Left ventricle myocardium inferior (tissue), 1 donor: ENCODE data around the gene DLGAP5. TPM values are rescaled to one million over a fixed set of nuclear protein-coding genes. Genes with fewer than 3 reads are reported as not detected.

Source experiments
- DNase-seq: peaks from one replicate; pipeline ENCODE4 v3.0.0-alpha.2; 2020
- H3K27ac ChIP-seq: fragments of 200-600 bp; replicated peaks from 2 replicates; pipeline ENCODE4 v1.8.0; 2021
- H3K27me3 ChIP-seq: fragments of 200-600 bp; 2 replicates; pipeline ENCODE4 v1.8.0; 2021; ENCODE audit warnings: low read depth
- H3K36me3 ChIP-seq: fragments of 200-600 bp; 2 replicates; pipeline ENCODE4 v1.8.0; 2021
- H3K4me1 ChIP-seq: fragments of 200-600 bp; 2 replicates; pipeline ENCODE4 v1.8.0; 2021
- H3K4me3 ChIP-seq: fragments of 200-600 bp; 2 replicates; pipeline ENCODE4 v1.8.0; 2021; ENCODE audit warnings: mild to moderate bottlenecking, moderate library complexity
- H3K9me3 ChIP-seq: fragments of 200-600 bp; replicated peaks from 2 replicates; pipeline ENCODE4 v1.8.0; 2021
- intact Hi-C: fragments of 100-400 bp; cut with micrococcal nuclease; formaldehyde crosslinking; loops from one replicate; pipeline ENCODE4 v1.11.0; 2022
- total RNA-seq: library from RNA; stranded (reverse); fragmentation: NEBNext Ultra II Directional; extraction: Animal tissue kit (Norgen Biotek cat#: 25700); gene quantifications from one replicate; pipeline ENCODE4 v1.2.1, GENCODE V29; 2021
- TF ChIP-seq, protein P1 (sequence below): fragments of 200-600 bp; IDR thresholded peaks from 2 replicates; pipeline ENCODE4 v1.8.0; 2021; ENCODE audit warnings: antibody characterized with exemption, mild to moderate bottlenecking, borderline replicate concordance
- donor health status: DM: no; HTN: yes; CAD: no; lungs with severe emphysema.

Gene DLGAP5
- total RNA-seq, 1 donor from 2014 or later, result 0.14 TPM

DNA sequence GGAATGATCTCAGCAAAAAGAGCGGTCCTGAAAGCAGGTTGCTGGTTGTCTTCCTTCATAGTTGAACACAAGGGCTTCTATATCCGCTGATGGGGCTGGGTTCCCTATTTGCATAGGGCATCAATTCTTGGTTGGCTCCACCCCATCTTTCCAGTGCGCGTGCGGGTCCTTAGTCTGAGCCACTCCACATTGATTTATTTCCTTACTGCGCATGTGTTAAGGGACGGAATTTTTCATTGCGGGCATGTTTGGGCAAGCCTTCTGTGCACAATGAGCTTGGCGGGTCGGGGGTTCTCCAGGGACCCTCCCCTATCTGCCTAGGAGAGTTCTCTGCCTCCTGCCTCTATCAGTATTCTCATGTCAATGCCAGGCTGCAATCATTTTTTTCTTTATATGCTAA lies 21.2 kb upstream of the DLGAP5 start:
- Histone ChIP-seq H3K36me3 (no peaks in the 10 kb centered on the region), H3K4me1 (no peaks in the 10 kb centered on the region), H3K27me3 (no peaks in the 10 kb centered on the region), H3K4me3 (no peak overlapping the region), H3K9me3 (no peaks in the 10 kb centered on the region), H3K27ac (no peak overlapping the region)
- TF ChIP-seq, protein P1, sequence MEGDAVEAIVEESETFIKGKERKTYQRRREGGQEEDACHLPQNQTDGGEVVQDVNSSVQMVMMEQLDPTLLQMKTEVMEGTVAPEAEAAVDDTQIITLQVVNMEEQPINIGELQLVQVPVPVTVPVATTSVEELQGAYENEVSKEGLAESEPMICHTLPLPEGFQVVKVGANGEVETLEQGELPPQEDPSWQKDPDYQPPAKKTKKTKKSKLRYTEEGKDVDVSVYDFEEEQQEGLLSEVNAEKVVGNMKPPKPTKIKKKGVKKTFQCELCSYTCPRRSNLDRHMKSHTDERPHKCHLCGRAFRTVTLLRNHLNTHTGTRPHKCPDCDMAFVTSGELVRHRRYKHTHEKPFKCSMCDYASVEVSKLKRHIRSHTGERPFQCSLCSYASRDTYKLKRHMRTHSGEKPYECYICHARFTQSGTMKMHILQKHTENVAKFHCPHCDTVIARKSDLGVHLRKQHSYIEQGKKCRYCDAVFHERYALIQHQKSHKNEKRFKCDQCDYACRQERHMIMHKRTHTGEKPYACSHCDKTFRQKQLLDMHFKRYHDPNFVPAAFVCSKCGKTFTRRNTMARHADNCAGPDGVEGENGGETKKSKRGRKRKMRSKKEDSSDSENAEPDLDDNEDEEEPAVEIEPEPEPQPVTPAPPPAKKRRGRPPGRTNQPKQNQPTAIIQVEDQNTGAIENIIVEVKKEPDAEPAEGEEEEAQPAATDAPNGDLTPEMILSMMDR, result no peak
- no peak for DNase-seq
- intact Hi-C loops, result loop anchor here (10.0 kb wide), 1 partner anchor 202 kb away; the partner anchor contains the start of gene ATG14

DNA sequence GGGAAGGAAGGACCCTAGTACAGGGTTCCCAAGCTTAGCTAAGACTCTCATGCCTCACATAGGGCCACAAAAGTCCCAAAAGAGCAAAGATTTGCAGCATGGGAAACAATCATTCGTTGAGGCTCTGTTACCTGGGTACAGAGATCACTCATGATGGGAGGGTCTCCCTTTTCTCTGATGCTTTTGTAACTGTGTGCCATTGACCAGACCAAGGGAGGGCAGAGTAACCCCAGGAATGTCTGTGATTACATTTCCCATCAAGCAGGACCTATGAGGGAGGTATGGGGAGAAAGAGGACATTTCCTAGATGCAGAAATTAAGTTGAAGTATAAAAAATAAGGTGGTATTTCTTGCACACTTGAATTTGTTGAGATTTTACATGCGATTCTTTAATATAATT lies 16.4 kb upstream of the DLGAP5 start:
- intact Hi-C loops, result no loop called here
- H3K27ac ChIP-seq, result no peak overlapping the region
- no peak for DNase-seq
- H3K27me3 ChIP-seq, result no peaks in the 10 kb centered on the region
- H3K4me3 ChIP-seq, result no peak overlapping the region
- no peaks in the 10 kb centered on the region for H3K36me3 ChIP-seq
- TF ChIP-seq, protein P1, result no peak
- H3K4me1 ChIP-seq, result no peaks in the 10 kb centered on the region
- H3K9me3 ChIP-seq, result no peaks in the 10 kb centered on the region

DNA sequence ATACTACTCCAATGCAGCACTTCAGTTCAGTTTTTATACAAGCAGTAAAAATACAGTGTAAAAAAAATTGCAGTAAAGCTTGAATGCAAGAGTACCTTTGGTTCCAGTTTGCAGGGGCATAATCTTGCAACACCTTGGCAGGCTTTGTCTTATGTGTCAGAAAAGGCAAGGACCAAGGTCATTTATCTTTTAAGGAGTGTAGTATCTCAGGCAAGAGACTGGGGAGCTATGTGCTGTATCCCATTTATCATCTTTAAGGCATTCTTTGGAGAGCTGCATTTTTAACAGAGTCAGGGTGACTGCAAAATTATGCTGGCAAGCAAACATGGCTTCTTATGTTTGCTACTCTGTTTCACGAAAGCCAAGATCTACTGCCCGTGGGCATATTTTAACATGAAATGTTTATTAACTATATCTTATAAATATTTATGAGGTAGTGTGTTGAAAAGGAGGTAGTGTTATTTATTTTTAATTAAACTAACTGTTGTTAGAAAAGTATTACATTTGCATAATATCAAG lies 14.8 kb upstream of the DLGAP5 start:
- H3K36me3 ChIP-seq, result no peaks in the 10 kb centered on the region
- H3K27me3 ChIP-seq, result no peaks in the 10 kb centered on the region
- intact Hi-C loops, result no loop called here
- TF ChIP-seq, protein P1, result no peak
- no peak overlapping the region for H3K4me3 ChIP-seq
- H3K9me3 ChIP-seq, result no peaks in the 10 kb centered on the region
- H3K27ac ChIP-seq, result no peak overlapping the region
- H3K4me1 ChIP-seq, result no peaks in the 10 kb centered on the region
- no peak for DNase-seq

DNA sequence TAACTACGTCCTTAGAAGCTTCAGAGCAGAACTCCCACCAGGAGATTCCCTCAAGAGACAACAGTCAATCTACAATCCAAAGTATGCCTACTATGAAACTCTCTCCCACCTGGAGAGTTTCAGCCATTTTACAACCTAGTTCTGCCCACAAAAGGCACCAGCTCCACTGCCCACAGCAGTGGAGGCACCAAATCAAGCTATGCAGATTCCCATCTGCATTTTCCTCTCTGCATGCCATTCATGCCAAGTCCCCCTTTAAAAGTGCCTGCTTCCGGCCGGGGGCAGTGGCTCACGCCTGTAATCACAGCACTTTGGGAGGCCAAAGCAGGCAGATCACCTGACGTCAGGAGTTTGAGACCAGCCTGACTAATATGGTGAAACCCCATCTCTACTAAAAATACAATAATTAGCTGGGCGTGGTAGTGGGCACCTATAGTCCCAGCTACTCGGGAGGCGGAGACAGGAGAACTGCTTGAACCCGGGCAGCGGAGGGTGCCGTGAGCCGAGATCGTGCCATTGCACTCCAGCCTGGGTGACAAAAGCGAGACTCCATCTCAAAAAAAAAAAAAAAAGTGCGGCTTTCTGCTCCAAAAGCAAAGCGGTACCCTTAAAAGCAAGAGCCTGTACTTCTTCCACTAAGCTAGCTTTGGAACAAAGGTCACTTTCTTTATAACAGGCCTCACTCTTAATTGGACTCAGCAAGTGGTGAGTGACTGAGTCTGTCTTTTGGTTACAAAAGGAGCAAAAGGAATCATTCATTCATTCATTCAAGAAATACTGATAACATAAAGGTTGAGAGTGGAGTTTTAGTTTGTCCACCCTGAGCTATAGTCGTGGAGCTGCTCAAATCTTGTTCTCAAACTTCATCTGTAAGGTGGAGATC lies 10.1 kb upstream of the DLGAP5 start:
- Histone ChIP-seq H3K4me3 (no peak overlapping the region), H3K27me3 (no peaks in the 10 kb centered on the region), H3K4me1 (no peaks in the 10 kb centered on the region), H3K36me3 (no peaks in the 10 kb centered on the region), H3K27ac (no peak overlapping the region), H3K9me3 (no peaks in the 10 kb centered on the region)
- intact Hi-C loops, result no loop called here
- TF ChIP-seq, protein P1, result no peak
- DNase-seq, result no peak

DNA sequence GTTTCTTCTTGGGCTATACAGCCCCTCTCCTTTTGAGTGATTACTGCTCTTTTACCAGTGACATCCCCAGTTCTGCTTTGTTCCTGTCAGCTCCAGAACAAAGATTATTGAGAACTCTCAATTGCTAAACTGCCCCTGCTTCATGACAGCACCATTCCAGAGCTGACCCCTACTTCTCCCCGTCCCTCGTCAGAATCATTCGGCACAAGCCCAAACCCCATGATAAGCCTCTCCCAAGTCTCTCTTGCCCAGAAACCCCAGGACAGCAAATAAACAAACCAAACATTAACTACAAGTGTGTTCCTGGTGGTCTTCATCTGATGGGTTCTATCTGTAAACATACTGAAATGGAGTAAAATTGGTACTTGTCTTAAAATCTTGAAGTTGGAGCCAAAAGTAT lies 9.3 kb upstream of the DLGAP5 start:
- TF ChIP-seq, protein P1, result no peak

More for the DNA sequence above, 9.3 kb upstream of the DLGAP5 start:
- Histone ChIP-seq H3K36me3 (no peaks in the 10 kb centered on the region), H3K27ac (no peak overlapping the region), H3K27me3 (no peaks in the 10 kb centered on the region), H3K9me3 (no peaks in the 10 kb centered on the region), H3K4me1 (no peaks in the 10 kb centered on the region), H3K4me3 (no peak overlapping the region)
- no peak for DNase-seq
- intact Hi-C loops, result no loop called here
